ENCODE data around the gene CD8B.

The CD8B gene

DNA sequence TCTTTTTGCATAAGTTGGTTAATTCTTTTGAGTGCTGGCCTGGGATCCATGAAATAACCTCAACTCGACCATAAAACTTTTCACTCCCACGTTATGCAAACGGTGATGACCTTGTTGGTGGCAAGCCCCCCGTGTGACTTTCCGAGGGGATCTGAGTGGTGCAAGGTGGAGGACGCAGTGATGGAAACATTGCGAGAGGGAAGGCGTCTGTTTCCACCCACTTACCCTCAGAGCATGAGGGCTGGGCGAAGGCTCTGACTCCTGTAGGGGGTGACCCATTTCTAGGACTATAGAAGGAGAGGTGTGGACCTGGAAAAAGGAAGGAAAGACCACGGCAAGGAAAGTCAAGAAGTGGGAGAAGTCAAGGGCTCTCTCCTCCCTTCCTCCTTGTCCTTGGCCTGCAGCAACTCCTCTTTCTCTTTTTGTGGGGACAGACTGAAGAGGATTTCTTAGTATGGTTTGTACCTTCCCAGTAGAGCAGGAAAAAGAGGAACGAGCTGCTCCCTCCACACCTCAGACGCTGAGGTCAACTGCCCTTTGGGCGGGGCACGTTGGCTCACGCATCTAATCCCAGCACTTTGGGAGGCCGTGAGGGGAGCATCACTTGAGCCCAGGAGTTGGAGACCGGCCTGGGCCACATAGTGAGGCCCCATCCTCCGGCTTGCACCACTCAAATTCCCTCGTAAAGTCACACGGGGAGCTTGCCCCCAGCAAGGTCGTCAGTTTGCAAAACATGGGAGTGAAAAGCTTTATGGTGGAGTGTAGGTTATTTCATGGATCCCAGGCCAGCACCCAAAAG is 55.4 kb downstream of the CD8B start:
- no peak overlapping the region for H3K4me3 ChIP-seq (ENCODE audit: low read length)
- TF ChIP-seq, protein P1, sequence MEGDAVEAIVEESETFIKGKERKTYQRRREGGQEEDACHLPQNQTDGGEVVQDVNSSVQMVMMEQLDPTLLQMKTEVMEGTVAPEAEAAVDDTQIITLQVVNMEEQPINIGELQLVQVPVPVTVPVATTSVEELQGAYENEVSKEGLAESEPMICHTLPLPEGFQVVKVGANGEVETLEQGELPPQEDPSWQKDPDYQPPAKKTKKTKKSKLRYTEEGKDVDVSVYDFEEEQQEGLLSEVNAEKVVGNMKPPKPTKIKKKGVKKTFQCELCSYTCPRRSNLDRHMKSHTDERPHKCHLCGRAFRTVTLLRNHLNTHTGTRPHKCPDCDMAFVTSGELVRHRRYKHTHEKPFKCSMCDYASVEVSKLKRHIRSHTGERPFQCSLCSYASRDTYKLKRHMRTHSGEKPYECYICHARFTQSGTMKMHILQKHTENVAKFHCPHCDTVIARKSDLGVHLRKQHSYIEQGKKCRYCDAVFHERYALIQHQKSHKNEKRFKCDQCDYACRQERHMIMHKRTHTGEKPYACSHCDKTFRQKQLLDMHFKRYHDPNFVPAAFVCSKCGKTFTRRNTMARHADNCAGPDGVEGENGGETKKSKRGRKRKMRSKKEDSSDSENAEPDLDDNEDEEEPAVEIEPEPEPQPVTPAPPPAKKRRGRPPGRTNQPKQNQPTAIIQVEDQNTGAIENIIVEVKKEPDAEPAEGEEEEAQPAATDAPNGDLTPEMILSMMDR (conservative IDR thresholded peaks at IDR 0.05; ENCODE audit: low read length), result no peak
- no peak for DNase-seq (ENCODE audit: low read depth)

DNA sequence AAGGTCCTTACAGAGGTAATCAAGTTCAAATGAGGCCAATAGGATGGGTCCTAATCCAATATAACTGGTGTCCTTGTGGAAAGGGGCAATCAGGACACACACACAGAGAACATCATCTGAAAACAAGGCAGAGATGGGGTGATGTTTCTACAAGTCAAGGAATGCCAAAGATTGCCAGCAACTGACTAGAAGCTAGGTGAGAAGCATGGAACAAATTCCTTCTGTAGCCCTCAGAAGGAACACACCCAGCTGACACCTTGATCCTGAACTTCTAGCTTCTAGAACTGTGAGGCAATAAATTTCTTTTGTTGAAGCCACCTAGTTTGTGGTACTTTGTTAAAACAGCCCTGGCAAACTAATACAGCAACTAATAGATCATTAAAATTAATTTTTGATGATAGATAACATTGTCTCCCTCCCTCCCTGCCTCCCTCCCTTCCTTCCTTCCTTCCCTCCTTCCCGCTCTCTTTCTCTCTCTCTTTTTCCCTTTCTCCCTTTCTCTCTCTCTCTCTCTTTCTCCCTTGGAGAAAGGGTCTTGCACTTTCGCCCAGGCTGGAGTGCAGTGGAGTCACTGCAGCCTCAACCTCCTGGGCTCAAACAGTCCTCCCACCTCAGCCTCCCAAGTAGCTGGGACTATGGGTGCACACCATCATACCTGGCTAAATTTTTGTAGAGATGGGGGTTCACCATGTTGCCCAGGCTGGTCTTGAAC is 60.7 kb downstream of the CD8B start:
- H3K4me3 ChIP-seq (ENCODE audit: low read length), result no peak overlapping the region
- no peak for DNase-seq (ENCODE audit: low read depth)
- TF ChIP-seq, protein P1 (conservative IDR thresholded peaks at IDR 0.05; ENCODE audit: low read length), result no peak

DNA sequence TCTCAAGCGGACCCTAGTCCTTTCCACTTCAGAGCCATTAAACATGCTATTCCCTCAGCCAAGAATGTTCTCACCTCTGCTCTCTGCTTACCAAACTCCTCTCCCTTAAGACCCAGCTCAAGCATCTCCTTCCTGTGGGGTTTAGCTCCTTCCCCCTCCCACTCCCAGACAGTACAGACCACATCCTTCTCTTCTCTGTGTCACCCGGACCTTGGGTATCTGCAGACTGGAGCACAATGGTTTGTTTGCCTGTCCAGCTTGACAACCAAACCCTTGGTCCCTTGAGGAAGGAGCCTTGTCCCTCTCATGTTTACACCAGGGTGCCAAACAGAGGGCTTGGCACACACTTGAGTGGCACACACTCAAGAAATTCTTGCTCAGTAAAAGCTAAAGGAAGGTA is 66.8 kb downstream of the CD8B start:
- H3K4me3 ChIP-seq (ENCODE audit: low read length), result no peak overlapping the region
- DNase-seq (ENCODE audit: low read depth), result no peak
- TF ChIP-seq, protein P1 (conservative IDR thresholded peaks at IDR 0.05; ENCODE audit: low read length), result no peak

DNA sequence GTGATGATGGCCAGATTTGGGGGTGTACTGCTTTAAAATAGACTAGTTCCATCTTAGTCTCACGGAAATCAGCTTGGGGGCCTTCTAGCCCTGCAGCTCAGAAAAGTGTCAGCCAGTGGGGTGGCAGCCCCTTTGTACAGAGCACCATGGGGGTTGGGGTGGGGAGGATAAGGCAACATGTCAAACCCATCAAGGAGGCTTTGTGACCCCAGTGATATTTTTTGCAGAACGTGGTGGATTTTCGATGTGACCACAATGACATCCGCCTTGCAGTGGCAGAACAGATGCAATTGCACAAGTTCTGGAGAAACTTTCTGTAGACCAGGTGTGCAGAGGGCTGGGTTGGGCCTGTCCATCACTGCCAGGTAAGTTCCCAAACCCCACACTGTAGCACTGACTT is 67.9 kb downstream of the CD8B start:
- no peak overlapping the region for H3K4me3 ChIP-seq (ENCODE audit: low read length)
- DNase-seq (ENCODE audit: low read depth), result no peak
- TF ChIP-seq, protein P1 (conservative IDR thresholded peaks at IDR 0.05; ENCODE audit: low read length), result no peak

DNA sequence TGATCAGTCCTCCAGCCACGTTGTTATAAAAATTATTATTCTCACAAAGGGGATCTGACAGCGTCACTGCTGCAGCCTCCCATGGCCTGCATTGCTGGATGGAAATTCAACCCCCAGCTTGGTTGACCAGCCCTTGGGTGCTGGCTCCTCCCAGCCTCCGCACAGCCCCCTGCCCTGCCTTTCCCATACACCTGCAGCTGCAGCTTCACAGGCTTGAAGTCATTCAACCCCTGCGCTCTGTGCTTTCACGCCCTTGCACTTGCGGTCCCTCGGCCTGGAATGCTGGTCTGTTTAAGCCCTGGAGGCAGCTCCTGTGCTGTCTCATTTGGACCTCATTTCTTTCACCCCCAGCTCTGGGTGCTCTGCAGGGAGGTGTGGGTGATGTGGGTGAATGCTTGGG is 70.1 kb downstream of the CD8B start:
- DNase-seq (ENCODE audit: low read depth), result no peak
- H3K4me3 ChIP-seq (ENCODE audit: low read length), result no peak overlapping the region
- TF ChIP-seq, protein P1 (conservative IDR thresholded peaks at IDR 0.05; ENCODE audit: low read length), result no peak

DNA sequence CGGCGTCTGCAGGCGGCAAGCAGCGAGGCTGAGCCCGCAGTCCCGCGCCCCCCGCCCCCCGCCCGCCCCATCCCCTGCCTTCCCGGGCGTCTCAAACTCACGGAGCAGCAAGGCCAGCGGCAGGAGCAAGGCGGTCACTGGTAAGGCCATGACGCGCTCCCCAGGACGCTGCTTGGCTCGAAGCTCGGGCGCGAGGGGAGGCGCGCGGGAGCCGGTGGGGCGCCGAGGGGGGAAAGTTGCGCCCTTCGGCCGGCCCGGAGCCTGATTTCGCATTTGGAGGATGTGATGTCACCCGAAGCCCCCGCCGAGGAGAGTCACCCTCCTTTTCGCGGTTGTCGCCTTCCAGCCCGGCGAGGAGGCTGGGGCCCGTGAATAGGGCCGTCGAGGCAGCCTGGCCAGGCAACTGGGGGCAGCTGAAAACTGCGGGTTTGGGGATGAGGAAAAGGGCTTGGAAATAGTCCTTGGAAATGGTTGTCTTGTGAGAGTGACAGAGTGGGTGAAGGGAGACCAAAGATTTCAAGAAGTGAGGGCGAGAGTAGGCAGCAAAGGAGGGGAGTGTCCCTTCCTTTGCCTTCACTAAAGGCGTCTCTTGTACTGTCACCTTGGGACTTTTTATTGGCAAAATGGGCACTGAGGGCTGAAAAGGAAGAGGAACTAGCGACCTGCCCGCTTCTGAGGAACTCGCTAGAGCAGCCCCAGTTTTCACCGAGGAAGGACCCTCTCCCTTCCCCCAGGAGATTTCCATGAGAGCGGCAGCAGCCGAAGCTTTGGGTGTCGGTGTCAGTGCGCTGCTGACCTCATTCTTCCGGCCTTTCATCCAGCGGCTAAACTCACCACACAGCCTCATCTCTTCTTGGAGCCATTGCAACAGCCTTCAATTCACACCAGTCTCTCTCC is 70.8 kb downstream of the CD8B start, which contains the start of gene CD8A:
TSS of gene CD8A (minus strand) at position 238 of the 897 bp plus-strand sequence. CDS start at position 150, 88 bp downstream.
- no peak within 1 kb of the TSS; the same call in 1 of the 2 replicates for H3K4me3 ChIP-seq (ENCODE audit: low read length)
- TF ChIP-seq, protein P1 (conservative IDR thresholded peaks at IDR 0.05; ENCODE audit: low read length), result no peak
- DNase-seq (ENCODE audit: low read depth), result peak; percentile 21
